Neuronal stem cell (in vitro differentiated cells): ENCODE measurements around the gene ICOS.

Source experiments
- DNase-seq: peaks from one replicate; pipeline ENCODE4 v3.0.0-alpha.2; 2013; ENCODE audit warnings: low spot score
- H2AFZ ChIP-seq: one replicate; pipeline ENCODE4 v1.6.1; 2013; ENCODE audit warnings: mild to moderate bottlenecking, low read length, inconsistent platforms
- H2AK5ac ChIP-seq: 2 replicates; pipeline ENCODE4 v1.6.1; 2013; ENCODE audit warnings: low read depth, mild to moderate bottlenecking, inconsistent platforms, low read length, moderate library complexity, mixed read lengths
- H2BK120ac ChIP-seq: 2 replicates; pipeline ENCODE4 v1.6.1; 2013; ENCODE audit warnings: low read depth, mild to moderate bottlenecking, inconsistent platforms, low read length, moderate library complexity, mixed read lengths
- H2BK12ac ChIP-seq: one replicate; pipeline ENCODE4 v1.6.1; 2013; ENCODE audit warnings: low read length, inconsistent platforms
- H2BK15ac ChIP-seq: 2 replicates; pipeline ENCODE4 v1.6.1; 2013; ENCODE audit warnings: mild to moderate bottlenecking, low read length, inconsistent platforms, mixed read lengths
- H2BK5ac ChIP-seq: one replicate; pipeline ENCODE4 v1.6.1; 2013; ENCODE audit warnings: inconsistent platforms, mild to moderate bottlenecking, low read length, moderate library complexity
- H3K14ac ChIP-seq: one replicate; pipeline ENCODE4 v1.6.1; 2013; ENCODE audit warnings: low read length, inconsistent platforms
- H3K18ac ChIP-seq: 2 replicates; pipeline ENCODE4 v1.6.1; 2013; ENCODE audit warnings: low read length, inconsistent platforms
- H3K23ac ChIP-seq: 2 replicates; pipeline ENCODE4 v1.6.1; 2013; ENCODE audit warnings: low read depth, mild to moderate bottlenecking, mixed read lengths, low read length, inconsistent platforms; ENCODE audit not compliant: poor library complexity
- H3K27ac ChIP-seq: replicated peaks from 3 replicates; pipeline ENCODE4 v1.5.1; 2013; ENCODE audit warnings: low read length, inconsistent platforms
- H3K27me3 ChIP-seq, 3 experiments: 2 replicates each; pipeline ENCODE4 v1.6.1; 2013; ENCODE audit warnings: low read length in 3 of 3, mild to moderate bottlenecking in 2 of 3, inconsistent platforms in 1 of 3, low read depth in 1 of 3, mixed read lengths in 1 of 3, moderate library complexity in 1 of 3; ENCODE audit not compliant: control insufficient read depth in 3 of 3, insufficient read depth in 3 of 3
- H3K36me3 ChIP-seq, 2 donors: replicated peaks in 1 of 2; 2 replicates each; pipeline ENCODE4 v1.6.1; 2013; ENCODE audit warnings: low read length in 2 of 2; ENCODE audit not compliant: control insufficient read depth in 2 of 2, insufficient read depth in 2 of 2
- H3K4ac ChIP-seq: 2 replicates; pipeline ENCODE4 v1.6.1; 2013; ENCODE audit warnings: inconsistent platforms, mild to moderate bottlenecking, low read length, moderate library complexity
- H3K4me1 ChIP-seq, 2 donors: 1 replicate in 1 of 2; 2 replicates in 1 of 2; pipeline ENCODE4 v1.6.1; 2013; ENCODE audit warnings: low read length in 2 of 2, low read depth in 1 of 2; ENCODE audit not compliant: control insufficient read depth in 2 of 2, insufficient read depth in 1 of 2
- H3K4me2 ChIP-seq: one replicate; pipeline ENCODE4 v1.6.1; 2013; ENCODE audit warnings: mild to moderate bottlenecking, low read length, inconsistent platforms; ENCODE audit not compliant: insufficient read depth, poor library complexity, severe bottlenecking
- H3K4me3 ChIP-seq, 2 donors: 2 replicates each; pipeline ENCODE4 v1.5.1; 2013; ENCODE audit warnings: low read length in 2 of 2, mild to moderate bottlenecking in 2 of 2, inconsistent platforms in 1 of 2, moderate library complexity in 1 of 2
- H3K79me1 ChIP-seq: one replicate; pipeline ENCODE4 v1.6.1; 2013; ENCODE audit warnings: low read depth, mild to moderate bottlenecking, inconsistent platforms, low read length, moderate library complexity
- H3K9ac ChIP-seq: one replicate; pipeline ENCODE4 v1.6.1; 2013; ENCODE audit warnings: mild to moderate bottlenecking, low read depth, low read length, inconsistent platforms; ENCODE audit not compliant: poor library complexity
- H3K9me3 ChIP-seq, 2 donors: replicated peaks in 1 of 2; 2 replicates each; pipeline versions ENCODE3 to v1.6.1; 2013; ENCODE audit warnings: low read length in 2 of 2, mild to moderate bottlenecking in 2 of 2, inconsistent platforms in 1 of 2, low read depth in 1 of 2, mixed read lengths in 1 of 2, moderate library complexity in 1 of 2; ENCODE audit not compliant: control insufficient read depth in 2 of 2, insufficient read depth in 1 of 2
- H4K8ac ChIP-seq: one replicate; pipeline ENCODE4 v1.6.1; 2013; ENCODE audit warnings: low read depth, mild to moderate bottlenecking, inconsistent platforms, low read length, moderate library complexity
- H4K91ac ChIP-seq: one replicate; pipeline ENCODE4 v1.6.1; 2013; ENCODE audit warnings: low read length, low read depth, mild to moderate bottlenecking, inconsistent platforms; ENCODE audit not compliant: poor library complexity
- WGBS, 2 donors: extraction: QIAGEN DNeasy Blood & Tissue Kit; methylation state at CpG; one replicate each; pipeline ENCODE4 v1.1.7; 2013; ENCODE audit warnings: missing lambda C conversion rate in 2 of 2, mixed read lengths in 1 of 2; ENCODE audit not compliant: insufficient read length in 2 of 2, insufficient replicate concordance in 1 of 2; ENCODE audit errors: extremely low coverage in 2 of 2; 5-methylcytosine and 5-hydroxymethylcytosine counted together

Gene ICOS

GRCh38 chr2:203973000-203973399 is 36.4 kb downstream of the ICOS start:
- Histone ChIP-seq H4K91ac (no peak overlapping the region), H2BK12ac (no peak overlapping the region), H3K27ac (no peak overlapping the region), H3K27me3 (peaks cover 0 to 9% (median 0%) of the 10 kb centered on the region in 3 experiments), H3K4me2 (no peak overlapping the region), H3K14ac (no peak overlapping the region), H2BK15ac (no peak overlapping the region), H3K18ac (no peak overlapping the region), H3K4ac (no peak overlapping the region), H2BK120ac (no peak overlapping the region), H3K23ac (no peak overlapping the region), H2AFZ (no peak overlapping the region), H3K4me3 (no peak overlapping the region), H2BK5ac (no peak overlapping the region), H3K4me1 (no peaks in the 10 kb centered on the region), H2AK5ac (no peak overlapping the region), H3K9ac (no peak overlapping the region), H3K9me3 (no peaks in the 10 kb centered on the region), H3K79me1 (no peaks in the 10 kb centered on the region), H4K8ac (no peak overlapping the region), H3K36me3 (no peaks in the 10 kb centered on the region)
- WGBS, 2 donors: no CpG with 5 or more reads among the region's 2 CpGs
- no peak for DNase-seq

GRCh38 chr2:203973676-203974075 is 37.1 kb downstream of the ICOS start:
- no peak overlapping the region for H3K4me2 ChIP-seq
- H3K79me1 ChIP-seq: no peaks in the 10 kb centered on the region
- no peak overlapping the region for H3K4me3 ChIP-seq
- no peak overlapping the region for H2BK120ac ChIP-seq
- no peak overlapping the region for H2AK5ac ChIP-seq
- H2BK15ac ChIP-seq: no peak overlapping the region
- no CpG with 5 or more reads among the region's 3 CpGs for WGBS, 2 donors
- no peak overlapping the region for H2BK12ac ChIP-seq
- H3K27me3 ChIP-seq: peaks cover 0 to 9% (median 0%) of the 10 kb centered on the region in 3 experiments
- H3K9ac ChIP-seq: no peak overlapping the region
- H3K9me3 ChIP-seq: no peaks in the 10 kb centered on the region
- no peak overlapping the region for H3K18ac ChIP-seq
- no peak overlapping the region for H3K27ac ChIP-seq
- DNase-seq: no peak
- H3K23ac ChIP-seq: no peak overlapping the region
- H2AFZ ChIP-seq: no peak overlapping the region
- H3K4me1 ChIP-seq: no peaks in the 10 kb centered on the region
- no peak overlapping the region for H4K8ac ChIP-seq
- H4K91ac ChIP-seq: no peak overlapping the region
- H3K4ac ChIP-seq: no peak overlapping the region
- H3K14ac ChIP-seq: no peak overlapping the region
- H3K36me3 ChIP-seq: no peaks in the 10 kb centered on the region
- H2BK5ac ChIP-seq: no peak overlapping the region

GRCh38 chr2:203975912-203976311 is 39.3 kb downstream of the ICOS start:
- Histone ChIP-seq H3K14ac (no peak overlapping the region), H2BK15ac (no peak overlapping the region), H3K4me2 (no peak overlapping the region), H2AK5ac (no peak overlapping the region), H3K18ac (no peak overlapping the region), H3K4me1 (no peaks in the 10 kb centered on the region), H3K9me3 (no peaks in the 10 kb centered on the region), H3K36me3 (no peaks in the 10 kb centered on the region), H3K79me1 (no peaks in the 10 kb centered on the region), H3K23ac (no peak overlapping the region), H3K9ac (no peak overlapping the region), H4K8ac (no peak overlapping the region), H2BK120ac (no peak overlapping the region), H2AFZ (no peak overlapping the region), H3K4me3 (no peak overlapping the region), H3K27me3 (peaks cover 0 to 5% (median 0%) of the 10 kb centered on the region in 3 experiments), H3K4ac (no peak overlapping the region), H4K91ac (no peak overlapping the region), H2BK12ac (no peak overlapping the region), H3K27ac (no peak overlapping the region), H2BK5ac (no peak overlapping the region)
- DNase-seq: no peak
- WGBS, 2 donors: no CpG with 5 or more reads among the region's 2 CpGs

- no CpG with 5 or more reads among the region's 3 CpGs for WGBS, 2 donors
- H2BK15ac ChIP-seq: no peak overlapping the region
- no peak overlapping the region for H2BK5ac ChIP-seq
- no peak overlapping the region for H4K8ac ChIP-seq
- H3K4me3 ChIP-seq: no peak overlapping the region
- H3K4me2 ChIP-seq: no peak overlapping the region
- H4K91ac ChIP-seq: no peak overlapping the region
- no peak for DNase-seq
- no peak overlapping the region for H2AFZ ChIP-seq
- H2BK12ac ChIP-seq: no peak overlapping the region
- H3K23ac ChIP-seq: no peak overlapping the region
- no peak overlapping the region for H3K18ac ChIP-seq
- no peak overlapping the region for H2AK5ac ChIP-seq
- no peaks in the 10 kb centered on the region for H3K79me1 ChIP-seq
- no peak overlapping the region for H3K4ac ChIP-seq
- H3K14ac ChIP-seq: no peak overlapping the region
- H3K36me3 ChIP-seq: no peaks in the 10 kb centered on the region
- peaks cover 0 to 1% of the 10 kb centered on the region in 2 donors for H3K9me3 ChIP-seq
- H2BK120ac ChIP-seq: no peak overlapping the region
- peaks cover 0 to 5% (median 0%) of the 10 kb centered on the region in 3 experiments for H3K27me3 ChIP-seq
- no peak overlapping the region for H3K9ac ChIP-seq
- H3K4me1 ChIP-seq: no peaks in the 10 kb centered on the region
- no peak overlapping the region for H3K27ac ChIP-seq
These were observed 45.7 kb downstream of the ICOS start for GRCh38 chr2:203982276-203982675.
